Esophagus (tissue), 2 donors: Measurements from ENCODE around the gene LPCAT1. TPM values are rescaled to one million over a fixed set of nuclear protein-coding genes. Genes with fewer than 3 reads are reported as not detected.
"Not testable (repeated sequence)": the region's sequence is repeated elsewhere in the genome, so short reads cannot be mapped to it uniquely, and the experiment has no call there.

Experiments
- H3K27ac ChIP-seq, 2 donors: one replicate each; pipeline ENCODE4 v1.5.1; 2013; ENCODE audit warnings: low read depth in 2 of 2, mild to moderate bottlenecking in 2 of 2, inconsistent platforms in 1 of 2, low read length in 1 of 2, moderate library complexity in 1 of 2
- H3K27me3 ChIP-seq, 2 donors: one replicate each; pipeline ENCODE4 v1.6.1; 2013; ENCODE audit warnings: low read length in 2 of 2, control low read depth in 1 of 2, mild to moderate bottlenecking in 1 of 2; ENCODE audit not compliant: insufficient read depth in 2 of 2, control insufficient read depth in 1 of 2
- H3K36me3 ChIP-seq, 2 donors: one replicate each; pipeline ENCODE4 v1.6.1; 2013; ENCODE audit warnings: low read length in 1 of 2; ENCODE audit not compliant: control insufficient read depth in 2 of 2, insufficient read depth in 2 of 2
- H3K4me1 ChIP-seq, 2 donors: one replicate each; pipeline ENCODE4 v1.6.1; 2013; ENCODE audit warnings: low read length in 1 of 2; ENCODE audit not compliant: control insufficient read depth in 2 of 2, insufficient read depth in 2 of 2
- H3K4me3 ChIP-seq, 2 donors: one replicate each; pipeline ENCODE4 v1.5.1; 2013; ENCODE audit warnings: low read length in 2 of 2, mild to moderate bottlenecking in 2 of 2, low read depth in 1 of 2, moderate library complexity in 1 of 2
- H3K9me3 ChIP-seq, 2 donors: one replicate each; pipeline ENCODE4 v1.6.1; 2013; ENCODE audit warnings: mild to moderate bottlenecking in 2 of 2, low read depth in 1 of 2, low read length in 1 of 2, moderate library complexity in 1 of 2; ENCODE audit not compliant: control insufficient read depth in 2 of 2, insufficient read depth in 1 of 2
- WGBS, 2 donors: extraction: QIAGEN DNeasy Blood & Tissue Kit; methylation state at CpG; one replicate each; pipeline ENCODE4 v1.1.7; 2013; 5-methylcytosine and 5-hydroxymethylcytosine counted together
- polyA plus RNA-seq, 2 donors: library from polyadenylated mRNA; stranded (reverse); fragments of 200-250 nt; gene quantifications; one replicate each; pipeline ENCODE4 v1.2.3, GENCODE V29; 2013
- donor health status: healthy with polysubstance abuse.
- donor health status: Bipolar disorder and iron deficiency.

Gene LPCAT1
- polyA plus RNA-seq, 2 donors = 5.0 to 6.3 TPM

DNA sequence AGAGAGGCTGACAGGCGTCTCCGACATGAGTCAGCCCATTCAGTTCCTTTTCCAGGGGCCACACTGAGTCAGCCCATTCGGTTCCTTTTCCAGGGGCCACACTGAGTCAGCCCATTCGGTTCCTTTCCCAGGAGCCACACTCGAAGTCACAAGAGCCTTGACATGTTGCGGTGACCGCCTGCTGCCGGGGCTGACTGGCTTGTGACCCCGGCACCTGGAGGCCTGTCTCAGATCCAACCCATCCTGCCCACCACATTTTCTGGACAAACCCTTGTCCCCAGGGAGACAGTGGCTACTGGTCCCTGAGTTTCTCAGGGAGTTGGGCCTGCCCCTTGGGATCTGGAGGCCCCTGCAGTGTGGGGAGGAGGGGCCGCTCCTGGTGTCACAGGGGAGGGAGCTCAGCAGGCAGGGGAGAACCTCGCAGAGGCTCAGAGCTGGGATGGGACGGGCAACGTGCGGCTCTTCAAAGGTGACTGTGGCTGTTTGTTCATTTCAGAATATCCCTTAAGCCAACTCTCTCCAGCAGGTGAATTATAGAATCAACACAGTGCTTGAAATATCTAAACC lies 40.5 kb upstream of the LPCAT1 start:
- 56 to 68% methylated on average over 14 of the region's 14 CpGs for WGBS, 2 donors
- H3K4me3 ChIP-seq = no peak overlapping the region
- no peak overlapping the region for H3K27ac ChIP-seq

DNA sequence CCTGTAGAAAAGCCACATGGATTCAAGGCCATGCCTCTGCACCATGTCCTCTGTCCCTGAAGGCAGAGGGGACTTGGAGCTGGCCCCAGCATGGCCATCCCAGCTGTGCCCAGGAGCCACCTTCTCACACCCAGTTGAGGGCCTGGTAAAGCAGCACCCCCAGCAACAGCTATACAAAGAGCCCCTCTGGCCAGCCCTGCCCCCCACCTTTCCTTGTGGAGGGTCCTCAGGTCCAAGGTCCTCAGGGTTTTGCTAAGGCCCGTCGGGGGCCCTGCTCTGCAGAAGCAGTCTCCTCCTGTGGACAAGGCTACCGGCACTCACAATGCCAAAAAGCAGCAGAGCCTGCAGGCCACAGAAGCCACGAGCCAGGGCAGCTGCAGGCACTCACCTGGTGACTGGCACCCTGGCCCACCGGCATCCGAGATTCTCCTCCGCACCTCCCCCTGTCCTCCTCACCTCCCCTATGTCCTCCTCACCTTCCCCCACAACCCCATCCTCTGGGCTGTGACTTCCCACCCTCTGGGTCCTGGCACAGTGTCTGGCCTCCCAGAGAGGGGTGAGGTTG lies 39.9 kb upstream of the LPCAT1 start:
- H3K4me1 ChIP-seq = peaks cover 0 to 2% of the 10 kb centered on the region in 2 donors
- H3K27ac ChIP-seq = no peak overlapping the region
- no peak overlapping the region for H3K4me3 ChIP-seq
- H3K9me3 ChIP-seq = no peaks in the 10 kb centered on the region
- H3K36me3 ChIP-seq = peaks cover 0 to 3% of the 10 kb centered on the region in 2 donors
- H3K27me3 ChIP-seq = no peaks in the 10 kb centered on the region
- WGBS, 2 donors = 58 to 73% methylated on average over 5 to 7 of the region's 7 CpGs

More for the DNA sequence above, 40.5 kb upstream of the LPCAT1 start:
- peaks cover 0 to 3% of the 10 kb centered on the region in 2 donors for H3K36me3 ChIP-seq
- peaks cover 0 to 2% of the 10 kb centered on the region in 2 donors for H3K4me1 ChIP-seq
- no peaks in the 10 kb centered on the region for H3K9me3 ChIP-seq
- no peaks in the 10 kb centered on the region for H3K27me3 ChIP-seq

DNA sequence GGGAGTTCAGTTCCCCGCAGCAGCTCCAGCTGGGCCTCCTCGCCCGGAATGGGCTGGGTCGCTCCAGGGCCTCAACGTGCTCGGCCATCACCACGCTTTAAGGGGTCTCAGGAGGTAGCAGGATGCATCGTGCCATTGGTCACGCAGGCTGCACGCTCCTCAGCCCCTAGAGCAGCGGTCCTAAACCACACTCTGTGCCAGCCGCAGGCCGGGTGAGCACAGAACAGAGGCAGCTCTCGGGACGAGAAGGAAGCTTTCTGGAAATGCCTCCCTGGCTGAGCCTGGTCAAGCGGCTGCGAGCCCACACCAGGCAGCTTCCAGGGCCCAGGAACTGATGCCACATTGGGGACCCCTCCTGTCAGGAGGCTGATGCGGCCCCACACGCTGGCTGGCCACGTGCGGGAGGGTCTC lies 39.3 kb upstream of the LPCAT1 start:
- Histone ChIP-seq H3K4me1 (peaks cover 0 to 2% of the 10 kb centered on the region in 2 donors), H3K27me3 (no peaks in the 10 kb centered on the region), H3K36me3 (peaks cover 0 to 3% of the 10 kb centered on the region in 2 donors), H3K9me3 (no peaks in the 10 kb centered on the region), H3K4me3 (no peak overlapping the region), H3K27ac (no peak overlapping the region)
- WGBS, 2 donors = 86 to 90% methylated on average over 21 of the region's 21 CpGs

DNA sequence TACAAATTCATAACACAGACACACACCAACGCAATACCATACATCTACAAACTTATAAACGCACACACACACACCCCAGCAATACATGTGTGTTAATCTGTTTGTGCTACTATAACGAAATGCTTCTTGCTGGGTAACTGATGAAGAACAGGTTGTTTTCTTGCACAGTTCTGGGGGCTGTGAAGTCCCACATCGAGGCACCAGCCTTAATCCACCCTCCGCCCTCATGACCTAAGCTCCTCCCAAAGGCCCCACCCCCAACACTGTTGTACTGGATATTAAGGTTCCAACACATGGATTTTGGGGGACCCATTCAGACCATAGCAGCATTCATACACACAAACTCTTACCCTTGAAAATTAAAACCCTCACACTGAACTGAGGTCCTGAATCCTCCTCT lies 38.8 kb upstream of the LPCAT1 start:
- Histone ChIP-seq H3K4me1 (peaks cover 0 to 2% of the 10 kb centered on the region in 2 donors), H3K9me3 (no peaks in the 10 kb centered on the region), H3K4me3 (no peak overlapping the region), H3K27ac (no peak overlapping the region), H3K27me3 (no peaks in the 10 kb centered on the region), H3K36me3 (peaks cover 0 to 3% of the 10 kb centered on the region in 2 donors)
- 86 to 88% methylated on average over 5 of the region's 5 CpGs for WGBS, 2 donors

DNA sequence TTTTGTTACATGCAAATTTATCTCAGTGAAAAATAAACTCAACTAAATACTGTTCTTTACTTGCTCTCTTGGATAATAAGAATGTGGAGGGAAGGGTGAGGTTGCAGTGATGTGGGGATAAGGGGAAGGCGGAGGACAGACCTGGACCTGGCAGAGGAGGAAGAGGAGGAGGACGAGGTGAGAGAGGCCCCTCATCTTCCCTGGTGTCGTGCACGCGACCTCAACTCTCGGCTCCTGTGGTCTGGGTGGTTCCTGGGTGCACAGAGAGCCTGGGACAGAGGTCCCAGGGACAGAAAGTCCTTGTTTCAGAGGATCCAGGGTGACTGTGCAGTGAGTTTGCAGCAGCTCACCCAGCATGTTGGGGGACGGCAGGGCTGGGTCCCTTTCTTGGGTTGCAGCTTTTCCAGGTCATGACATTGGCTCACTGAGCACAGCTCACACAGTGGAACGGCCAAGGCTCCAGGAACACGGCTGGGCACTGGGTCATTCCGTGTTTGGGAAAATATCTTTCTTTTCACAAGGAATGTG lies 37.7 kb upstream of the LPCAT1 start:
- no peak overlapping the region for H3K4me3 ChIP-seq
- peaks cover 0 to 3% of the 10 kb centered on the region in 2 donors for H3K36me3 ChIP-seq
- H3K9me3 ChIP-seq = no peaks in the 10 kb centered on the region
- no peaks in the 10 kb centered on the region for H3K27me3 ChIP-seq
- H3K4me1 ChIP-seq = peaks cover 0 to 2% of the 10 kb centered on the region in 2 donors
- no peak overlapping the region for H3K27ac ChIP-seq
- WGBS, 2 donors = 77 to 79% methylated on average over 10 of the region's 10 CpGs

DNA sequence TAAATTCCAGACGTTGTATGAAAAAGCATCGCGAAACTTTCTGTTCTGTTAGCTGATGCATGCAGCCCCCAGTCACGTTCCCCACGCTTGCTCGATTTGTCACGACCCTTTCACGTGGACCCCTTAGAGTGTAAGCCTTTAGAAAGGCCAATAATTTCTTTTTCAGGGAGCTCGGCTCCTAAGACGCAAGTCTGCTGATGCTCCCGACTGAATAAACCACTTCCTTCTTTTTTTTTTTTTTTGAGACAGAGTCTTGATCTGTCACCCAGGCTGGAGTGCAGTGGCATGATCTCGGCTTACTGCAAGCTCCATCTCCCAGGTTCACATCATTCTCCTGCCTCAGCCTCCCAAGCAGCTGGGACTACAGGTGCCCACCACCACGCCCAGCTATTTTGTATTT lies 36.7 kb upstream of the LPCAT1 start:
- not testable (repeated sequence) for H3K4me3 ChIP-seq, H3K9me3 ChIP-seq, H3K27ac ChIP-seq, H3K36me3 ChIP-seq, H3K27me3 ChIP-seq, H3K4me1 ChIP-seq
- 90 to 91% methylated on average over 13 of the region's 13 CpGs for WGBS, 2 donors

DNA sequence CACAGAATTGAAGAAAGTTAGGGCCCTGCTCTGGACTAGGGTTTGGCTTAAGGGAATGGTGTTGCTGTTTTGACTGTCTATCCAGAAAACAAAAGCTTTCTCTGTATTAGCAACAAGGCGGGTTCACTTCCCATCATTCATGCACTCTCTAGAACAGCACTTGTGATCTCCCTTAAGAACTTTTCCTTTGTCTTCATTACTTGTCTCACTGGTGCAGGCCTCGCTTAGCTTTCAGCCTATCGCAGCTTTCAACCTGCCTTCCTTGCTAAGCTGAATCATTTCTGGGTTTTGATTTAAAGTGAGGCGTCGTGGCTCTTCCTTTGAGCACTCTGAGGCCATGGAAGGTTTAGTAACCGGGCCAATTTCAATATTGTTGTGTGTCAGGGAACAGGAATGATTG lies 35.2 kb upstream of the LPCAT1 start:
- no peak overlapping the region for H3K4me3 ChIP-seq
- H3K9me3 ChIP-seq = peaks cover 0 to 2% of the 10 kb centered on the region in 2 donors
- peaks cover under 1 to 2% of the 10 kb centered on the region in 2 donors for H3K4me1 ChIP-seq
- H3K27me3 ChIP-seq = peaks cover 0 to 3% of the 10 kb centered on the region in 2 donors
- 76 to 85% methylated on average over 6 of the region's 6 CpGs for WGBS, 2 donors
- H3K27ac ChIP-seq = no peak overlapping the region
- no peaks in the 10 kb centered on the region for H3K36me3 ChIP-seq

DNA sequence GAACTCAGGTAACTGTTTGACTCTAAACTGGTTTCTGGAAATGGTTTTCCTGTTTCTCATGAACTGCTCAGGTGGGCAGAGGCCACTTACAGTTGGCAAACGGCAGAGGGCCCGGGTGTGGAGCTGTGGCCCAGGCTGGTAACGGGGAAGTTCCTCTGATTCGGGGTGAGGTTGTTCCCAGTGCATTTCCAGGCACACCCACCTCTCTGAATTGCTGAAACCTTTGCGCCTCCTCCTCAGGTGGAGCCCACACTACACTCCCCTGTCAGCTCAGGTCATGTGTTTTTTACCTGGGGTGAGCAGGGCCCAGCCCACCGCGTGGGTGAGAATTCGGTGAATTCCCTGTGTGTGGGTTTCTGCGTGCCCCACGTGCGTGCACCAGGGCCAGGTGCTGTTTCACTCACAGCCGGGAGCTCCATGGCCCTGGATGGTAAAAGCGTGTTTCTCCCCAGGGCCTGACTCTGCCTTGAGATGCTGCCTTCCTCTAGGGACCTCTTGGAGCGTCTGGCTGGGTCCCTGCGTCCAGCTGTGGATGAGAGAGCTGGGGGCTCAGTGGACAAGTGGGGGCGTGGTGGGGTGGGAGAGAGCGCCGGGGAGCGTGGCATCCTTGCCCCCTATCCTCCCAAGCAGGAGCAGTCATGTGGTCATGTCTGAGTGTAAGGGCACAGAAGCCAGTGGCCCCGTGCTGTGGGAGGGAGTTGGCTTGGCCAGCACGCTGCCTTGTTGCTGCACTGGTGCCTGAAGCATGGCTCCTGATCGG lies 33.5 kb upstream of the LPCAT1 start:
- Histone ChIP-seq H3K27ac (no peak overlapping the region), H3K9me3 (peaks cover 0 to 2% of the 10 kb centered on the region in 2 donors), H3K4me3 (no peak overlapping the region), H3K4me1 (peaks cover 3 to 4% of the 10 kb centered on the region in 2 donors), H3K36me3 (no peaks in the 10 kb centered on the region), H3K27me3 (peaks cover 0 to 4% of the 10 kb centered on the region in 2 donors)
- 78 to 79% methylated on average over 22 of the region's 22 CpGs for WGBS, 2 donors

DNA sequence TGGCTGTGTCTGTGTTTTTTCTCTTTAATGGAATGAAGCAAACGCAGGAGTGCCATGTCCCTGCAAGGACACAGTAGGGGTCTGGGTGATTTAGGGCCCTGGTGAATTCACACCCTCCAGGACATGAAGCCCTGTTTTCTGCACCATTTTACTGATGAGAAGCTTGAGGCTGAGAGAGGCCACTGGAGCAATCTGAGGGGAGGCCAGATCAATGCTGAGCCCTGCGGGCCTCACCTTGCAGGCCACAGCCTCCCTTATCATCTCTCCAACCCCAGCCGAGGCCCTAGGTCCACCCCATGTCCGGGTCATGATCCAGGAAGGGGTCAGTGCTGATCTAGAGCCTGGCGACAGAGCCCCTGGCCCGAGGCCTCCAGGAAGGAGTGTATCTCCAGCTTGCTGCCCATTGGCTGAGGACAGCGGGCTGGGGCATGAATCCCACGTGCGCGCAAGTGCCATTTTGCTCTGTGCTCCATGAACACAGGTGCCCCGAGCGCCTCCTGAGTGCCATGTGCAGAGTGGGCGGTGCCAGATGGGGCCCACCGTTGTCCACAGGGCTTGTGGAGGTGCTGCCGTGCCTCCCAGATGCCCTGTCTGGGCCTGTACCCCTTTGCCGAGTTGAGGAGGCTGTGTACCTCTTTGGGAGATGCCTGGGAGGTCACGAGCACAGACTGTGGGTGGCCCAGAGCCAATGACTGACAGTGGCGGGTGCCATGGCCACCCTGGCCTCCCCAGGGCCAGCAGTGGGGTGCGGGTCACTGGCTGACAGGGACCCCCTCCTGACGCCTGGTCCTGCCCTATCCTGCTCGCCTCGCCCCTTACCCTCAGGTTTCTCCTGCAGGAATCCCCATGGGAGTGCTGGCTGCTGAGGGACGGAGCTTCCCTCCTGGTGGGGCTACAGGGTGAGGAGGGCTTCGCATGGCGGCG lies 32.3 kb upstream of the LPCAT1 start:
- Histone ChIP-seq H3K4me3 (no peak overlapping the region), H3K27ac (no peak overlapping the region), H3K4me1 (peaks cover 3 to 4% of the 10 kb centered on the region in 2 donors), H3K36me3 (no peaks in the 10 kb centered on the region), H3K9me3 (peaks cover 0 to 2% of the 10 kb centered on the region in 2 donors), H3K27me3 (peaks cover 0 to 4% of the 10 kb centered on the region in 2 donors)
- 85 to 89% methylated on average over 26 of the region's 26 CpGs for WGBS, 2 donors
